ENCODE data around the gene DCDC1.
"Not testable (repeated sequence)": the region's sequence is repeated elsewhere in the genome, so short reads cannot be mapped to it uniquely, and the experiment has no call there.

Gene DCDC1

DNA sequence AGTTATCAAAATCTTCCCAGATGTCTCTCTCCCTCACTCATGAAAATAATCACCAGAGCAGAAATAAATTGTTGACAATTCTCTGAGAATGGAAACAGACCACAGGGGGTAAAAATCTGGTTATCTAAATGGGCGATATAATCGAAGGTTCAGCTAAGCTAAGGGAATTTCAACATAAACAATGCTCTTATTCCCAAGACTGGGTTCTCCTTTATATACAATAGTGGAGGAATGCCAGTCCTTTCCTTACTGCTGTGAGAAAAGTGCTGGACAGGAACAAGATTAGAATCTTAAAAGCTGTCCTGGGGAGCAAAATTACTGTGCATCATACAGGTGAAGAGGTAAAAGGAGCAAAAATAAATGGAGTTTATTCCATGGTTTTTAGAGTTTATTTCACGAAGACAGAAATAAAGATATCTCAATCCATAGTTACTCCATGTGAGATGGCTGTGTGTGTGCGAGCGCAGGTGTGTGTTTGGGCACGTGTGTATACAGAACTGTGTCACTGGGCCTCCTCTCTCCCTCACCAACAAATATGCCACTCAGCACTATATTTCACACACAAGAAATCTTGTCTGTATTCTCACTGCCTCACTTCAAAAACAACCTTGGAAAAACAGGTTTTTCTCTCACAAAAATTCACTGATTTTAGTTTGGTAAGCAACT, 385.6 kb downstream of the DCDC1 start:
- no peak for TF ChIP-seq MYC (IDR thresholded peaks at IDR 0.05; ENCODE audit: low read depth, low read length)
- no peak for DNase-seq (ENCODE audit: low read depth)
- H3K4me3 ChIP-seq (ENCODE audit: low read depth, low read length), result no peak overlapping the region

DNA sequence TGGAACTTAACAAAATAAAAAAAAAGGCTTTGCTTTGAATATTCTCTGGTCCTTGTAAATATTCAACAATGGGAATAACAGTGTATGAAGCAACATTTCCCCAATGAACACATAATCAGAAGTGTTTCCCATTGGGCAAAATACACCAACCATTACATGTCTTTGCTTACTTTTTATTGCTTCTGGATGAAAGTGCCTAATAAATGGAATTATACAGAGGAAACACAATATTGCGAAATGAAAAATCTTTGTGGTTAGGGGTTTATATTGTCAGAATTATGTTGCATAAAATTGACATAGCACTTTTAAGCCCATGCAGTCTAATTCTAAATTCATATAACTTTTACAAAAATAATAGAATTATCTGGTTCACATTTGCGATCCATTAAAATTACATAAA, 386.4 kb downstream of the DCDC1 start:
- H3K4me3 ChIP-seq (ENCODE audit: low read depth, low read length), result no peak overlapping the region
- TF ChIP-seq, protein P1, sequence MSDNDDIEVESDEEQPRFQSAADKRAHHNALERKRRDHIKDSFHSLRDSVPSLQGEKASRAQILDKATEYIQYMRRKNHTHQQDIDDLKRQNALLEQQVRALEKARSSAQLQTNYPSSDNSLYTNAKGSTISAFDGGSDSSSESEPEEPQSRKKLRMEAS (IDR thresholded peaks at IDR 0.05; ENCODE audit: low read depth, low read length), result no peak
- TF ChIP-seq MYC (IDR thresholded peaks at IDR 0.05; ENCODE audit: low read depth, low read length), result no peak
- TF ChIP-seq POLR2A (IDR thresholded peaks at IDR 0.05; ENCODE audit: extremely low read depth, insufficient read length), result no peak
- TF ChIP-seq, protein P2, sequence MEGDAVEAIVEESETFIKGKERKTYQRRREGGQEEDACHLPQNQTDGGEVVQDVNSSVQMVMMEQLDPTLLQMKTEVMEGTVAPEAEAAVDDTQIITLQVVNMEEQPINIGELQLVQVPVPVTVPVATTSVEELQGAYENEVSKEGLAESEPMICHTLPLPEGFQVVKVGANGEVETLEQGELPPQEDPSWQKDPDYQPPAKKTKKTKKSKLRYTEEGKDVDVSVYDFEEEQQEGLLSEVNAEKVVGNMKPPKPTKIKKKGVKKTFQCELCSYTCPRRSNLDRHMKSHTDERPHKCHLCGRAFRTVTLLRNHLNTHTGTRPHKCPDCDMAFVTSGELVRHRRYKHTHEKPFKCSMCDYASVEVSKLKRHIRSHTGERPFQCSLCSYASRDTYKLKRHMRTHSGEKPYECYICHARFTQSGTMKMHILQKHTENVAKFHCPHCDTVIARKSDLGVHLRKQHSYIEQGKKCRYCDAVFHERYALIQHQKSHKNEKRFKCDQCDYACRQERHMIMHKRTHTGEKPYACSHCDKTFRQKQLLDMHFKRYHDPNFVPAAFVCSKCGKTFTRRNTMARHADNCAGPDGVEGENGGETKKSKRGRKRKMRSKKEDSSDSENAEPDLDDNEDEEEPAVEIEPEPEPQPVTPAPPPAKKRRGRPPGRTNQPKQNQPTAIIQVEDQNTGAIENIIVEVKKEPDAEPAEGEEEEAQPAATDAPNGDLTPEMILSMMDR (IDR thresholded peaks at IDR 0.05; ENCODE audit: low read depth, low read length), result no peak
- DNase-seq (ENCODE audit: low read depth), result no peak

DNA sequence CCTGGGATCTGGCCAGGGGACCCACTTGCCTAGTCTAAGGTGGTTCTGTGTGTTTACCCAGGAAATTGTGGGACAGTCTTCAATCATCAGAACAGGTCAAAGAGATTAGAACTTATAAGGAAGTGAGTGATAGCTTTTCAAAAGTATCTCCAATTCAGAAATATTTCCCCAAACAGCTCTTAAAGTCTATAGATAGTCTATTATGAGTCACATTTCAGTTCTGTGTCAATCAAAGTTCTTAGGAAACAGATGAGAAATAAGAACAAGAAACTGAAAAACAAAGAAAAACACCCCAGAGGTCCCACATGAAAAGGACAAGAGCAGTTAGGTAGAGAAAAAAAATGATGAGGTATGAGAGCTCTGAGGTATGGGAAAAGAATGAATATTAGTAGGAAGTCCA, 402.0 kb downstream of the DCDC1 start:
- no peak overlapping the region for H3K4me3 ChIP-seq (ENCODE audit: low read depth, low read length)
- no peak for DNase-seq (ENCODE audit: low read depth)
- TF ChIP-seq, protein P1 (IDR thresholded peaks at IDR 0.05; ENCODE audit: low read depth, low read length), result no peak
- TF ChIP-seq MYC (IDR thresholded peaks at IDR 0.05; ENCODE audit: low read depth, low read length) (no peak), POLR2A (IDR thresholded peaks at IDR 0.05; ENCODE audit: extremely low read depth, insufficient read length) (no peak)
- TF ChIP-seq, protein P2 (IDR thresholded peaks at IDR 0.05; ENCODE audit: low read depth, low read length), result no peak

DNA sequence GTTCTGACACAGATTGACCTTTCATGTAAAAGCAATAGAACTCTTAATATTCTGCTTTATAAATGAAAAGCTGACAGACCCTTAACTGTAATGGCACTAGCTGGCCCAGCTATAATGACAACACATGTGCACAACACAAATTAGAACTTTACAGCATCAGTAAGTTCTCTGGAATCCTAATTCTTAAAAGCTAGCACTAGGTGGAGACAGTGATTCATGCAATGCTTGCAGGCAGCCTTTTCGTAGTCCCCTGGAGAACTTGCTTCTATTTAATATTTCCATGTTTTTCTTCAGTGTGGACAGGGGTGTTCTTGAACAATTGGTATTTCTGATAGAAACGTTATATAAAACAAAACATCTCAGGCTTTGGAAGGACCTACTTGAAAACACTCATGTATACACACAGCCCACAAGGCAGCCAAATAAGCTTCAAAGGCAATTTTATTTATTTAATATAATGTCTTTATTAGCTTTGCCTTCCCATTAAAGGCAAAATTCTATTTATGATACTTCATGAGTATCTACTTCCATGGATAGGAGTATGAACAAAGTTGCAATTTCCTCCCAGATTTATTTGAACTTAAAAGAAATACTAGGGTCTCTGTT, 409.0 kb downstream of the DCDC1 start:
- no peak overlapping the region for H3K4me3 ChIP-seq (ENCODE audit: low read depth, low read length)
- DNase-seq (ENCODE audit: low read depth), result peak; percentile 44
- TF ChIP-seq, protein P1 (IDR thresholded peaks at IDR 0.05; ENCODE audit: low read depth, low read length), result no peak
- TF ChIP-seq POLR2A (IDR thresholded peaks at IDR 0.05; ENCODE audit: extremely low read depth, insufficient read length), result no peak
- TF ChIP-seq, protein P2 (IDR thresholded peaks at IDR 0.05; ENCODE audit: low read depth, low read length), result no peak
- no peak for TF ChIP-seq MYC (IDR thresholded peaks at IDR 0.05; ENCODE audit: low read depth, low read length)

DNA sequence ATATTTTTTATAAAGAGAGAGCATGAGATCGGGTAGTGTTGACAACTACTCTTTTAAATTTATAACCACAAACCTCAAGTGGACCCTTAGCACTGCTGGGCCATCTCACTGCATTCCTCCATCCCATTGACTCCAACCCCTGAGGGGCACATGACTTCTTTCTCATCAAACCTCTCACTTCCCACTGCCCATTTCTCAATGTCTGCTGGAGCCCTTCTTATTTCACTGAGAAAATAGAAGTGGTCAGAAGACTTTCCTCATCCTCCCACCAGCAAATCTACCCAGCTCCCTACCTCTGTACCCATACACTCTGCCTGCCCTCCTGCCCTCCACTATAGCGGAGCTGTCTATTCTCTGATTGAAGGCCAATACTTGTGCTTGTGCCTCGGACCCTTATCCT, 412.8 kb downstream of the DCDC1 start:
- no peak for TF ChIP-seq POLR2A (IDR thresholded peaks at IDR 0.05; ENCODE audit: extremely low read depth, insufficient read length)
- TF ChIP-seq, protein P2 (IDR thresholded peaks at IDR 0.05; ENCODE audit: low read depth, low read length), result no peak
- TF ChIP-seq, protein P1 (IDR thresholded peaks at IDR 0.05; ENCODE audit: low read depth, low read length), result no peak
- TF ChIP-seq MYC (IDR thresholded peaks at IDR 0.05; ENCODE audit: low read depth, low read length), result no peak
- DNase-seq (ENCODE audit: low read depth), result no peak
- H3K4me3 ChIP-seq (ENCODE audit: low read depth, low read length), result no peak overlapping the region

DNA sequence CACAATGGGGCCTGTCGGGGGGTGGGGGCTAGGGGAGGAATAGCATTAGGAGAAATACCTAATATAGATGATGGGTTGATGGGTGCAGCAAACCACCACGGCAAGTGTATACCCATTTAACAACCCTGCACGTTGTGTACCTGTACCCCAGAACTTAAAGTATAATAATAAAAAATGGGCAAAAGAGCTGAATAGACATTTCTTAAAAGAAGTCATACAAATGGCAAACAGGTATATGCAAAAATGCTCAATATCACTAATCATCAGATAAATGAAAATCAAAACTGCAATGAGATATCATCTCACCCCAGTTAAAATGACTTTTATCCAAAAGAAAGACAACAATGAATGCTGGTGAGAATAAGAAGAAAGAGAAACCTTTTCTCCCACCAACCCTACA, 419.7 kb downstream of the DCDC1 start:
- DNase-seq (ENCODE audit: low read depth), result no peak
- no peak overlapping the region for H3K4me3 ChIP-seq (ENCODE audit: low read depth, low read length)
- TF ChIP-seq, protein P1 (IDR thresholded peaks at IDR 0.05; ENCODE audit: low read depth, low read length), result no peak
- TF ChIP-seq POLR2A (IDR thresholded peaks at IDR 0.05; ENCODE audit: extremely low read depth, insufficient read length) (no peak), MYC (IDR thresholded peaks at IDR 0.05; ENCODE audit: low read depth, low read length) (no peak)
- TF ChIP-seq, protein P2 (IDR thresholded peaks at IDR 0.05; ENCODE audit: low read depth, low read length), result no peak

DNA sequence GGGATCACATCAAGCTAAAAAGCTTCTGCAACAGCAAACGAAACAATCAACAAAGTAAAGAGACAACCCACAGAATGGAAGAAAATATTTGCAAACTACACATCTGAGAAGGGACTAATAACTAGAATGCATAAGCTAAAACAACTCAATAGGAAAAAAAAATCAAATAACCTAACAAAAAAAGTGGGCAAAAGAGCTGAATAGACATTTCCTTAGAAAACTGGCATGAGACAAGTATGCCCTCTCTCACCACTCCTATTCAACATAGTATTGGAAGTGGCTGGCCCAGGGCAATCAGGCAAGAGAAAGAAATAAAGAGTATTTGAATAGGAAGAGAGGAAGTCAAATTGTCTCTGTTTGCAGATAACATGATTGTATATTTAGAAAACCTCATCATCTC, 421.8 kb downstream of the DCDC1 start:
- not testable (repeated sequence) for DNase-seq (ENCODE audit: low read depth); H3K4me3 ChIP-seq (ENCODE audit: low read depth, low read length)
